Activated CD8-positive, alpha-beta memory T cell treated with anti-CD3 and anti-CD28 coated beads for 1 hour (primary cell): ENCODE results near the gene GNE.
"Not testable (repeated sequence)": the region's sequence is repeated elsewhere in the genome, so short reads cannot be mapped to it uniquely, and the experiment has no call there.

Source experiments
- DNase-seq, 2 donors: peaks; one replicate each; pipeline ENCODE4 v3.0.0-alpha.2; 2020; ENCODE audit warnings: low read depth in 1 of 2; ENCODE audit errors: extremely low read depth in 1 of 2

The GNE gene

DNA sequence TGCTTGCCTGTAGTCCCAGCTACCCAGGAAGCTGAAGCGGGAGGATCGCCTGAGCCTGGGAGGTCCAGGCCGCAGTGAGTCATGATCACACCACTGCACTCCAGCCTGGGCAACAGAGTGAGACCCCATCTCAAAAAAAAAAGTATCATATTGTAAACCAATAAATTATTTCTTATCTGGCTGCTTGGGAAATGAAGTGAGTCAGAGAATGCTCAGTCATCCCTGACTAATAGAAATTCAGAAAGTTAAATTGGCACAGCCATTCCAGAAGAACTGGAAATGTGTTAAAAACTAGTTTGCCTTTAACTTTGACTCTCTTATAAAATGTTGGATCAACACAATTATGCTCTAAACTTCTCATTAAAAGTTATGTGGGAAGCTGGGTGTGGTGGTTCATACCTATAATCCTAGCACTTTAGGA is 9.8 kb upstream of the GNE start:
- no peak for DNase-seq

GRCh38 chr9:36264896-36265295 is 6.6 kb upstream of the GNE start:
- no peak for DNase-seq

GRCh38 chr9:36263683-36264082 is 5.4 kb upstream of the GNE start:
- no peak for DNase-seq

- no peak for DNase-seq
Measured at GRCh38 chr9:36258996-36259533, 817 bp upstream of the GNE start.

- DNase-seq: no peak
Measured at GRCh38 chr9:36251428-36251827, 6.8 kb downstream of the GNE start.

DNA sequence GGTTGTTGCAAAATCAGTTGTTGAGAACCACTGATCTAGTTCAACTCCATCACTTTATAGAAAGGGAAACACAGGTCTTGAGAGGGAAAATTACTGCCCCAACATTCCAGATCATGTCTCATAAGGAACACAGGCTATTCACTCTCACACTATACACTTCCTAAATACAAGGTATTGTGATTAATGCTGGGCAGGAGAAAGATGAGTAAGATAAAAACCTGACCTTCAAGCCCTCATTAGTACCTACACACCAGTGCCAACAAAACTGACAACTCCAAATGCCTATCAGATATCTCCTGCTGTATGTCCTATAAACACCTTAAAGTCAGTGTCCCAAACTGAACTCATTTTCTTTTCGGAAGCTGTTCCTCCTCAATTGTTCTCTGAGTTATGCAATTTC is 8.2 kb downstream of the GNE start:
- DNase-seq: no peak

DNA sequence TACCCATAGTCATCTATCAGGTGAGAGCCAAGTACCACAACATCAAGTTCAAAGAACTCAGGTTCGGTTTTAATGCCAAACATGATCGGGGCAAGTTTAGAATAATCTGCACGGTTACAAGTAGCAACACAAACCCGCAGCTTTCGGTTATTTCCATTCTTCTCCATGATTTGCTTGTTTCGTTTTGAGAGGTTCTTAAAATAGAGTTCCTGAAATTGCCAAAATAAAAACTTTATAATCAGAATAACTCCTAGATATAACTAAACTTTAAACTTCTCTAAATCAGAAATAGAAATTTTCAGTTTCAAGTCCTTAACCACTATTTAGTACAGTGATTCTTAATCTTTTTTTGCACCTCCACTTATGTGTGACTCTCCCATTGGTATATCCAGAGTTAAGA is 9.1 kb downstream of the GNE start:
- DNase-seq: no peak

GRCh38 chr9:36248061-36248460 is 10.2 kb downstream of the GNE start:
- DNase-seq: not testable (repeated sequence)

DNA sequence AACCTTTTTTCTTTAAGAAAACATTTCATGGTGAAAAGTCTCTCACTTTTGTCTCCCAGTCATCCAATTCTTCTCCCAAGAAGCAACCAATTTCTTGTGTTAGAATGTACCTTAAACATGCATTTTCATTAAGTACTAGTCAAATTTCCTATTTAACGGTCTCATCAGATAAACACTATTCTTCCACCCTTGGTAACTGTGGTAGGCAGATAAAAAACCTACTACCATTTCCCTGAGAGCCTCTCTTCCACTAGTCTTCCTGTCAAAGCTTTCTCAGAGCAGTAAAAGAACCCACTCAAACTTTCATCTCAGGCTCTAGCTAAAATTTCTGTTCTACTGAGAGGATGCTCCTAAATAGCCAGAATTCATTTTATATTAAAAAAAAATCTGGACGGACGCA is 10.9 kb downstream of the GNE start:
- no peak for DNase-seq

DNA sequence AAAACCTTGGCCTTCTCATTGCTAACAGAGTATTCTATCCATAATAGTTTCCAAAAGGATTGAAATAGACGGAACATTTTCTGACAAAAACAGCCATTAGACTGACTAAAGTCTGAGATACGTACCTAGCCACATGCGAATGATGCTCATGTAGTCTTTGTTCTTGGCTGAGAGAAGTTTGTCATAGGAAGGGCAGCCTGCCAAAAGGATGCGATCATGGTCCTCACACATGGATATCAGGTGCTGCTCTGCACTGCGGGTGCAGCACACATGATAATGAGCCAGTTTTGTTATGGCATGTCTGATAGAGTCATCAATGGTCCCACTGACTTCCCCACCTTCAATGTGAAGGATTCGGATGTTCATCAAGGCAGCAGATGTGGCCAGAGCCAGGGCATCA is 12.3 kb downstream of the GNE start:
- no peak for DNase-seq

DNA sequence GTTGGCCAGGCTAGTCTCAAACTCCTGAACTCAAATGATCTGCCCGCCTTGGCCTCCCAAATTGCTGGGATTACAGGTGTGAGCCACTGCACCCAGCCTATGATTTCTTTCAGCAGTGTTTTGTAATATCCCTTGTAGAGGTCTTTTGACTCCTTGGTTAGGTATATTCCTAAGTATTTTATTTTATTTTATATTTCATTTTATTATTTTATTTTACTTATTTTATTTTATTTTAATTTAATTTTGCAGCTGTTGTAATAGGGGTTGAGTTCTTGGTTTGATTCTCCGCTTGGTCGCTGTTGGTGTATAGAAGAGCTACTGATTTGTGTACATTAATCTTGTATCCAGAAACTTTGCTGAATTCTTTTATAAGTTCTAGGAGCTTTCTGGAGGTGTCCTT is 18.6 kb downstream of the GNE start:
- DNase-seq: not testable (repeated sequence)

GRCh38 chr9:36239205-36239604 is 19.0 kb downstream of the GNE start:
- not testable (repeated sequence) for DNase-seq

- DNase-seq: no peak
Measured at GRCh38 chr9:36237230-36237629, 21.0 kb downstream of the GNE start.

- DNase-seq: no peak
Measured at GRCh38 chr9:36222449-36222848, 35.8 kb downstream of the GNE start.

DNA sequence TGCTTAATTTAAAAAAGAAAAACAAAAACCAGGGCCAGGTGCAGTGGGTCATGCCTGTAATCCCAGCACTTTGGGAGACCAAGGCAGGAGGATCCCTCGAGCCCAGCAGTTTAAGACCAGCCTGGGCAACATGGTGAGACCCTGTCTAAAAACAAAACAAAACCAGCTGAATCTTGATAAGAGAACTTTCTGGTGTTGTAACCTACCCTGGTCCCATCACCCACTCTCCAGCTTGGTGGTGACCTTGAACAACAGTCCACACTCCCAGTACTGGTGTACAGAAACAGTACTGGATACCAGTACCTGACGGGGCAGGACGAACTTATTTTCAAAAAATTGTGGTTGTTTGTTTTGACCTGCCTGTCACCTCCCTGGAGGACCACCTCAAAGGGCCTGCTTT is 36.6 kb downstream of the GNE start:
- no peak for DNase-seq

GRCh38 chr9:36218411-36218901 is 39.8 kb downstream of the GNE start:
- DNase-seq: no peak

DNA sequence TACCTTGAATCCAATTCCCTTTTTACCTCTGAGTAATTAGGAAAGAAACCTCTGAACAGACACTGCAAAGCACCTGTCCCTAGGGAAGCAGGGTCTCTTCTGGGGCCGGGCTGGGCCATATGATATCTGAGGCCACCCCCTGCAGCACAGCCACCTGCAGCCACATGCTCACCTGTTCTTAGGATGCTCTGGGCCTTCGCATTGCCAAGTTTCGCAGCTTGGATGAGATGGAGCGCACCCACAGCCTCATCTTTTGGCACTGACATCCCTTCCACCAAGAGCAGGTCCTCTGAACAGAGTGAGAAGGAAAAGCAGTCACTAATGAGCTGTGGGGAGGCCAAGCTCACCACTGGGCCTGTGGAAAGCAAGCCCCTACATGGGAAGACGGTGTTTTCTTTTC is 40.2 kb downstream of the GNE start:
- DNase-seq: no peak

GRCh38 chr9:36217256-36217968 is 40.8 kb downstream of the GNE start:
- no peak for DNase-seq

- no peak for DNase-seq
Measured at GRCh38 chr9:36214571-36214970, 43.7 kb downstream of the GNE start.

GRCh38 chr9:36213989-36214388 is 44.3 kb downstream of the GNE start:
- no peak for DNase-seq

DNA sequence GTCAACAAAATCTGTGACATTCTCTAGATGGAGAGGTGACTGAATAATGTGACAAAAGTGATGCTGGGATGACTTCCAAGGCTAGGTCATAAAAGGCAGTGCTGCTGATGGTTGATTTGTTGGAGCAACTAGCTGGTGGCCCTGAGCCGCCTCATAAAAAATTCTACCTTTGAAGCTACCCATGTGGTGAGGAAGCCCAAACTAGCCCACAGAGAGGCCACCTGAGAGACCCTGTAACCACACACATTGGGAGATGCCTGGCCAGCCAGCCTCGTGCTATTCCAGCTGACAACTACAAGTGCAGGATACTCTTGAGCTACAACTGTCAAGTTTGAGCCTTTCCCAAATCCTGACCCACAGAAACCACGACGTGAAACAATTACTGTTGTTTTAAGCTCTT is 44.9 kb downstream of the GNE start:
- no peak for DNase-seq

- no peak for DNase-seq
Measured at GRCh38 chr9:36211510-36211909, 46.7 kb downstream of the GNE start.

DNA sequence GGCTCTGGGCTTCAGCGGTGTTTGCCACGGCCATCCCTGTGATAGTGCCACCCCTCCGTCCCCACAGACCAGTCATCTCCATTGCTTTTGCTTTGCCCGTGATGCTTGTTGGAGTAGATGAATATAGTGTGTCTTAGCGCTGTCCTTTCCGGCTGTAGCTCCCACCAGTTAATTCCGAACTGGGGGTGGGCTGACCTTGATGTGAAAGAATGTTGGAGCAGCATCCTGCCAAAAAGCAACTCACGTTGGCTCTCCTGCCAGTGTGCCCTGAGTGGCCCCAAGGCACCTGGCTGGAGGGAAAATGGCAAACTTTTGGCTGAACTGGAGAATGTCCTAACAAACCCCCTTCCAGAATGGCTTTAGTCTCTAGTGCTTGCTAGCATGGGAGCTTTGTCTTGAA is 47.5 kb downstream of the GNE start:
- no peak for DNase-seq
